Activated CD4-positive, alpha-beta T cell treated with anti-CD3 and anti-CD28 coated beads, Interleukin-2, amount 50 U/mL, for 1 hour (primary cell): Measurements from ENCODE around the gene AADACL2.
"Not testable (repeated sequence)": the region's sequence is repeated elsewhere in the genome, so short reads cannot be mapped to it uniquely, and the experiment has no call there.

Source experiments
- DNase-seq: peaks from one replicate; pipeline ENCODE4 v3.0.0-alpha.2; 2020

AADACL2 gene

DNA sequence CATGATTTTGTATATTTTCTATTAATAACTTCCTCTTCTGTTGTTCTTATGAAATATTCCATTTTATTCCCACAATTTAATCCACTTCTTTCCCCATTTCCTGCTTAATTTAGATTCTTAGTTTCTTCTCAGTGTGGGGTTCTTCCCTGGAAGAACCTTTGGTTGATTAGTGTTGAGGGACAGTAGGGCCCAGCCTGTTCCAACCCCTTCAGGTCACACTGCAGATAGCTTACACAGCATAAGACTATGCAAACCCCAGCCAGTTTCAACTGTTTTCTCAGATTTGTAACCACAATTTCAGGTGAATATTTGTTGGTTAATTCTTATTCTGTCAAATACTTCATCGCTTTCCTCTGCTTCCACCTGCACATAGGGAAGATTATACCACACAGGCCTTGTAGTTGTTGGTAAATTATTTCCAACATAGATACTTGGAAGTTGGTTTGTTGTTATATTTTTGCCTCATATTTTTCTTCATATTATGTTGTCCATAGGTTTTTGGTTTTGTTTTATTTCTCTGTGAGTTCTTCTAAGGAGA lies 34.7 kb downstream of the AADACL2 start:
- DNase-seq, result no peak

DNA sequence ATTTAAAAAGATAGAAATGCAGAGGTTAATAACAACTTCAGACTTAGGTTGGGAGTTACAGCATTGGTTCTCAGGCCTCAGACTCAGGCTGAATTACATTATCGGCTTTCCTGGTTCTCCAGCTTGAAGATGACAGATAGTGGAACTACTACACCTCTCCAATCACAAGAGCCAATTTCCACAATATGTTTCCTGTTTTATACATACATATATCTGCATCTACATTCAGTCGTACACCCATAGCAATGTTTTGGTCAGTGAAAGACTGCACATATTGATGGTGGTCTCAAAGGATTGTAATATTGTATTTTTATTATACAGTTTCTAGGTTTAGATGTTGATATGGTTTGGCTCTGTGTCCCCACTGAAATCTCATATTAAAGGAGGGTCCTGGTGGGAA lies 35.4 kb downstream of the AADACL2 start:
- DNase-seq, result no peak

DNA sequence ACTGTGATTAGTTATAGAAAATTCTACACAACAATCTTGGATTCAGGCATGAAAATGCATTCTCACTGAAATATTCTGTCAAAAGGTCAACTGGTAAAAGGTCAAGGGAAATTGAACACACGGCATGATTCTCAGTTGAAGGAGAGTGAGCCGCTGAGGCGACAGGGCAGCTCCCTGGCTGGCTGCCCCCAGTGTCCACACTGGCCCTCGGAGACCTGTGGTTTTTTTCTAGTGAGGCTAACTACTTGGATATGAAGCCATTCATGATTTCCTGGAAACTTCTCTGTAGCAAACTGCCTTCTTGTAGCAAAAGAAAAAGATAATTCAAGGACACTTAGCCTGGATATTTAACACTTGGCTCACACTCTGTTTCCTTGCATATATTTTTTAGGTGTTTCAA lies 37.2 kb downstream of the AADACL2 start:
- DNase-seq, result no peak

DNA sequence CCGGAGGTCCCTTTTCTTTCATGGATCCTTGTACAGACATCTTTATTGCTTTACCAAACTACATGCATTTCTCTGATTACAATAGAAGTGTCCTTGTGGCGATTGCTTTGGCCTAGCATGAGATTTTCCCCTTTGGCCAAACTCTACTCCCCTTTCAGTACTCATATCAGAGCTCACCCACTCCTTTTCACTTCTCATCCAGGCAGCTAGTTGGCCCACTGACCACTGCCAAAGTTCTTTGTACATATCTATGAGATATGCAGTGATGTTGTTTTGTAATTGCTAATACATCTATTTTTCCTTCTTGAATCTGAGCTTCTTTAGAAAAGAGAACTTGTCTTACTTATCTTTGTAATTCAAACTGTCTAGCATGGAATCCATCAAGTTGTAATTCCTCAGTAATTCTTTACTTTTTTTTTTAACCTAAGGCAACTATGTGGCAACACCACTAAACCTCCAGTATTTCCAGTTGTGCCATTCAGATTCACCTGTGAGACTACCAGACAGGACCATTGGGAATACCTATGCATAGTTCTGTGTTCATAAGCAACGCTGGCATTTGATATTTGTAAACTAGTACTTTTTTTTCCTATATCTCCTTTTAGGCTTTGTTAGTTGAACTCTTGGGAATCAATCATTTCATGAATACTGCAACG lies 39.2 kb downstream of the AADACL2 start:
- no peak for DNase-seq

DNA sequence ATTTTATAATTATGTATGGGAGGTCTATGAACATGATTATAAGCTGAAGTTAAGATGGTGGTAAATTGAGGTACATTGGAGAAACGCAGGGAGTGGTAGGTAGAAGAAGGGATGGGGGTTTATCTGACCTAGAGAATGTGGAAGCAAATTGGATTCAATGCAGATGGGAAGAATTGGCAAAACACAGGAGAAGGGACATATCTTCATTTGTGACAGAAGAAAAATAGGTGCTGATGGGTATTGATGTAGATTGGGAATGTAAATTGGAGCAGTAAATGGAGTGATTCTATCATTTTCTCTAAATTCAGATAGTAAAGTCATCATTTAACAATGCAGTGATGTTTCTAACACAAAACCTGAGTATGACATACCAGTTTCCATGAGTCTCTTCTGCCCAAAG lies 40.5 kb downstream of the AADACL2 start:
- no peak for DNase-seq

DNA sequence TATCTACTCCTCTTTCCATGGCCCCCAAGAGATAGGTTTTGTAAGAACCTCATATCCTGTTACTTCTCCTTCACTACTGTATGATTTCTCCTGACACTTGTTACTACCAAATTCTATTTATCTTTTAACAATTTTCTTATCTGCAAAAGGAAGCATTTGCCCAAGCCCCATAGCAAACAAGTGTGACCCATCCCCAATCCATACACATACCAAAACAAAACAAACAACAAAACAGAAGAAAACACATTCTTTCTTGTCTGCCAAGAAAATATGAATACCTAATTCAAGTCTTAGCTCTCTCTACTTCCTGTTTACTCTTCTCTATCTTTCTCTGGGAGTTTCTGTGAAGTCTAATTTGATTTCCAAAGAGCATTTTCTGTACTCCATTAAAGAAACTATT lies 41.2 kb downstream of the AADACL2 start:
- DNase-seq, result no peak

DNA sequence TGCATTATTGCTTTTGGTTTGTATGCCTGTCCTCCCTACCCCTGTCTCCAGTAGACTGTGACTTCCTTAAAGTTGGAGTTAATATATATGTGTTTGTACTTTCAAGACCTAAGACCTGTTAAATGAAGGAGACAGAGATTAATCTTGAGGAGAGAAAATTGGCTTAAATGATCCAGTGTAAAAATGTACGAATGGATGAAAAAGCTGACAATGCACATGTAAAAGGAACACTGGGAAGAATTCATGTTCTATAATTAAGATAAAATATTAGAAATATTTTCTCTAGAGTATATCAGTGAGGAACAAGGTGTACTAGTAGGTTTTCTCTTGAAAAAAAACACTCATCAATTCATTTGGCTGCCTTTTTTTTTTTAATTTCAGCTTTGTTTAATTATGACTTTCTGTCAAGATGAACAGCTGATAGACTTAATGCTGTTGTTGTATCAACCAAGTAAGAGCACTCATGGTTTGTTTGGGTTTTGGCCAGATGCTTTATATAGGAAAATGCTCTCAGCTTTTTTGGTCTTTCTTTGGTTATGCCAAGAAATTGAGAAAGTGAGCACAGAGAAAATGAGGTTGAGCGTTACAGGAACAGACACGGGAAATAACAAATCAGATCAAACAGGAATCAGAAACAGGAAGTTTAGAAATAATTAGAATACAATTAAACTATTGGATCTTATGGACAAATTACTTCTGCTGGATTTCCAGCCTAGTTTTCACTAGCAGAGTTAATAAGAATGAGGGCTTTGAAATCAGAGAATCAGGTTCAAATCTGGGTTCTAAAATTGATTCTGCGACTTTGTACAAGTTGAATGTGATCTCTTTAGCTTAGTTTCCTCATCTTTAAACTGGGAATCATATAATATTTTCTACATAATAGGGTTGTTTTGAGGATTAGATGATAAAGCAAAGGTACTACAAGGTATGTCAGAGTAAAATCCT lies 41.9 kb downstream of the AADACL2 start:
- no peak for DNase-seq

DNA sequence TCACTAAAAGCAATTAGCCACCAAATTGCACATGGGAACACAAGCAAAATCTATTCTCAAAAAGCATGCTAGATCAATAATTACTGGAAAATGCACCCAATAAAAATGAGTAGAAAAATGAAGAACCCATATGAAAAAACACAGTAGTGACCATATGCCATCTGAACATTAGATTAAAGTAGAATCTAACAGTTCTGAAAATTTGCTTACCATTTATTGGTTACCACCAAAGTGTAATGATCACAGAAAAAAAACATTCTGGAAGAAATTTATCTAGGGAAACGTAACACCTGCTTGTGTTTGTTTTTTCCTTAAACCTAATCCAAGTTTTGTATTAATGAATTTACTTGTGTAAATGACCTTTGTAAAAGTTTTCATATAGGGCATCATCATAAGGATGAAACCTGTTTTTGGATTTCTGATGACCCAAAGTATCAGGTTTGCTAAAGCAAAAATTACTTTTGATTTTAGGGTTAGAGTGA lies 42.6 kb downstream of the AADACL2 start:
- DNase-seq, result no peak

DNA sequence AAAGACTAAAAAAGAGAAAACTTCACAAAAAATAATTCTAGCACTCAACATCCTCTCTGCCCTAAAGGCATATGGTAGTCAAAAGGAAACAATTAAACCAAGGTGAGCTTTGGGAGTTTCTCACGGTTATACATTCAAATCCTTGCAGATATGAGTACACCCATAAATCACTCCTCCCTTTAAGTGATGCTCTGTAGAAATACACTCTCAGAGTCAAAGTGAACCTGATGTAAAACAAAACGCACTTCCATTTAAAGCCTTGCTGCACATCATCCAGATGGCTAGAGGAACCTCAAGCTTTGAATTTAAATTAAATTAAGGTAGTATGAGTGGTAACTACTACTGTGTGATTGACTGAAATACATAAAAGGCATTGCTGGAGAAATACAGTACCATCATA lies 44.2 kb downstream of the AADACL2 start:
- no peak for DNase-seq

DNA sequence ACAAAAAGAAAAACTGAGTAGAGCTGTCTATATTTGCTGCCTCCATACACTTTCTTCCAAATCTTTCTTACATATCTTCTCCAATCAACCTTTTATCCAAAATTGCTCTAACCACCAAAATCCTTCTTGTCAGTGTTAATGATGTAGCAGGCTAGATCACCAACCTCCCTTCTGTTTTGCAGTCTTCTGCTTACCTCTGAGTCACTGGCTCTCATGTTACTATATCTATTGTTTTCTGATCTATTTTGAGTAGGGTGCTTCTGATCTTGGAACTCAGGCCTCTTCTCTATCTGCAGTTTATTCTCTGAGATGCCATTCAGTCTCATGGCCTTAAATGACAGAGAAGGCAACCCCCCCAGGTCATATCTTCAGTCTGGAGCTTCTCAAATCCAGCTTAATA lies 53.9 kb downstream of the AADACL2 start:
- DNase-seq, result no peak

DNA sequence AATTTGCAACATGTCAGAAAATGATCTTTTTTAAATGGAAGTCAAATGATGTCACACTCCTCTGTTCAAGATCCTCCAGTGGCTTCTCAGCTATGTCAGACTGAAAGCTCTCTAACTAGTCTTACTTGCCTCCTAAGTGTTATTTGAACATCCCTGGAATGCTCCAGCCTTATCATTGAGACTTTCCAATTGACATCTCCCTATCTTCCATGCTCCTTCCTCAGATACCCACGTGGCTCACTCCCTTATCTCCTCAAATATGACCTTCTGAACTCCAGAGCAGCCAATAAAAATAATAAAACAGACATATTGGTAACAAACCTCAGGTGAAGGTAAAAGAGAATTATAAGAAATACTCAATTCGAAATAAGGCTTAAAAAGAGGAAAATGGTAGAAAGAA lies 54.7 kb downstream of the AADACL2 start:
- no peak for DNase-seq

DNA sequence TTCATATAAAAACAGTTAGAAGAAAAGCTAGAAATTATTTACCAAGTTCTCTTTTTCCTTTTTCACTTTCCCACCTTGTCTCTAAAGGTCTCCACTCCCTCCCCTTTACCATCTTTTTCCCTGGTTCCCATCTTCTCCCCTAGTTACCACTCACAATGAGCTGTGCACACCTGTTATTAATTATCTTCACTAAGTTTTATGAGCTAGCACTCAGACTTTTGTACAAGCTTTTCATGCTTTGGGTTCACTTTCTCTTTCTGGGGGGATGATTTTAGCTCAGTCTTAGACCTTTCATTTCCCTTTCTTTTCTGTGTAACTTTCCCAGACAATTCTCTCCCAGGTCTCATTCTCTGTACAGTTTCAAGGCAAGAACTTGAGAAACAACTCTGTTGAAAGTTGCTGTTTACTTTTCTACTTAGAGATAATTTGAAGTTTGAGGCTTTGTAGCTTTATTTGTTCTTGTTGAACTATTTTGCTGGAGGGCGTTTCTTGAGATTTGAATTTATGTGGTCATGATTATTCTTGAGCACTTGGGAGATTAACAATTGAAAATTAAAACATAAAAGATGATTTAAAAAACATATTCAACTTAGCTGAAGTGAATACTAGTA lies 56.2 kb downstream of the AADACL2 start:
- DNase-seq, result no peak

DNA sequence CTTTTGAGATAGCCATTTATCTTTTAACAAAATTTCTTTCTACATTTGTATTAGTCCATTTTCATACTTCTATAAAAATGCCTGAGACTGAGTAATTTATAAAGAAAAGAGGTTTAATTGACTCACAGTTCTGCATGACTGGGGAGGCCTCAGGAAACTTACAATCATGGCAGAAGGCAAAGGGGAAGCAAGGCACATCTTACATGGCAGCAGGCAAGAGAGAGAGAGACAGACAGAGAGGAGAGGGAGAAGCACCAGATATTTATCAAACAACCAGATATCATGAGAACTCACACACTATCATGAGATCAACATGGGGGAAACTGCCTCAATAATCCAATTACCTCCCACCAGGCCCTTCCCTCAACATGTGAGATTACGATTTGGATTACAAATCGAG lies 57.0 kb downstream of the AADACL2 start:
- DNase-seq, result not testable (repeated sequence)

DNA sequence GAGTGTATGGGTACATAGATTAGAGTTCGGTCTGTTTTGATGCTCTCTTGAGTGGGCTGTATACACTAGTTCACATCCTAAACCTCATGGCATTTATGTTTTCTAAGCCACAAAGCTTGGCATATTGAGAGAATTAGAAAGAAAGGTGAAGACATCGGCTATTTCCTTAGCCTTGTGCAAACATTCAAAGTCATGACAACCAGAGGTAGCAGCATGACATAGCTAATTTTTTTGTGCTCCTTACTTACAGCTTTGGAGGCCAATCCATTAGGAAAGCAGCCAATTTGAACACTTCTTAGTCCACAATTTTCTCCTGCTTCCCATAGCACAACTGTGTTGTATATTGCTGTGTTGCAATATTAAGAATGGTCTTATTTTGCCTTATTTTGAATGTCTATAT lies 58.7 kb downstream of the AADACL2 start:
- DNase-seq, result no peak

DNA sequence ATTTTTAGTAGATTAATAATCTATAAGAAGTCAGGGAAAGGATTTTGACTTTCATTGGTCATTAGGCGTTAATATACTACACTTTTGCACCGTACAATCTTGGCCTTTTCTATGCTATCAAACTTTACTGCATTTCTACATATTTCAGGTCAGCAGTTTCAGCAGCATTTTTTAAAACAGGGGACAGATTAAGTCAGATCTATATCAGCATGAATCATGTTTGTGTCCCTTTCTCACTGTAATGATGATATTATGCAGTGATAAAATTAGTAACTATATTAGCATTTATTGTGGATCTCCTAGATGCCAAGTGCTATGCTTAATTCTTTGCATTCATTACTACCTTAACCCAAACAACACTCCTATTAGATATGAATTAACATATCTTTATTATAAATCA lies 59.9 kb downstream of the AADACL2 start:
- no peak for DNase-seq

DNA sequence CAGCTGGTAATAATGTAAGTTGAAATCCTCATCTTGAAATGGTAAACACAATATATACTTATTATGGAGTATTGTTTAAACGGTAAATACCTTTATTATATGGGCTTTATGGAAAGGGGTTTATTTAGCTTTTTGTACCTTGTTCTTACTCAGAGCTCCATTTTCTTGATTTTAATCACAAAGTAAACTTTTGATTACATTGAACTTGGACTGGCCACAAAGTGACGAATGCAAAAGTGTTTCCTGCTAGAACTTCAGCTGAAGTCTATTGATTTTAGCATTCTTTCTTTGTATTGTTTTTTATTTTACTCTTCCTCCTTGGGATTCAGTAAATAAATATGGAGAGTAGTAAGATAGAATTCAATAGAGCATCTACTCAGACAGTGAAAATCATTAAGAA lies 60.4 kb downstream of the AADACL2 start:
- no peak for DNase-seq

DNA sequence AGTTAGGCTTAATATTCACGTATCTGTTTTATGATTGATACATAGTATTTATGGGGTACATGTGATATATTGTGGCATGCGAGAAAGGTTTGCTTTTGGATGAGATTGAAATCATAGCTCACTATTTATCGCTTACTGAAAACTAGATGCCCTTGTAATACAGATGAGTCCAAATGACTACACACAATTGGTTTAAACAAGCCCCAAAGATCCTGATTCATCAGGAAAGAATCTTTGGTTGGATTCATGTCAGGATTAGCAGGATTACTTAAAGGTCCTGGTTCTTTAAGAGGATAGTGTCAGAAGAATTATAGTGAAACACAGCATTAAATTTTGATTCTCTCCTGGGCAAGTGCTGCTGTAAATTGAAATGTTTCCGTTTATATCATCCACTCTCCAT lies 61.5 kb downstream of the AADACL2 start:
- DNase-seq, result no peak

DNA sequence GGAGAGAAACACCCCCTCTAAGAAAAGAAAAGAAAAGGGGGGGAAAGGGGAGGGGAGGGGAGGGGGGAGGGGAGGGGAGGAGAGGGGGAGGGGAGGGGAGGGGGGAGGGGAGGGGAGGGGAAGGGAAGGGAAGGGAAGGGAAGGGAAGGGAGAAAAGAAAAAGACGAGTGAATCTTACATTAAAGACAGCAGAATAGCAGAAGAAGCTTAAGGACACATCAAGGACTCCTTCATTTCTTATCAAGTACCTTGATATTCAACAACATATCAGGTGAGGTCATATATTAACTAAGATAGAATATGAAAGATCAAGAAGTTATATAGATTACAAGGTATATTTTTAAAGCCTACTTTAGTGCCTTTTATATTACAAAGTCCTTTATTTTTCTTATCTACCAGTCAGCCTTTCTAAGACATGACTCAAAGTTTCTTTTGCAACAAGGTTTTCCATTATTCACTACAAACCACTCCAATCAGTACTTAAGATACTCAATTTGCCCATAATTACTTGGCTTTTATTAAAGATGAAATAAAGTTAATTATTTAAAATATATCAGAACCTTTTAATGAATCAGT lies 62.5 kb downstream of the AADACL2 start:
- DNase-seq, result no peak

DNA sequence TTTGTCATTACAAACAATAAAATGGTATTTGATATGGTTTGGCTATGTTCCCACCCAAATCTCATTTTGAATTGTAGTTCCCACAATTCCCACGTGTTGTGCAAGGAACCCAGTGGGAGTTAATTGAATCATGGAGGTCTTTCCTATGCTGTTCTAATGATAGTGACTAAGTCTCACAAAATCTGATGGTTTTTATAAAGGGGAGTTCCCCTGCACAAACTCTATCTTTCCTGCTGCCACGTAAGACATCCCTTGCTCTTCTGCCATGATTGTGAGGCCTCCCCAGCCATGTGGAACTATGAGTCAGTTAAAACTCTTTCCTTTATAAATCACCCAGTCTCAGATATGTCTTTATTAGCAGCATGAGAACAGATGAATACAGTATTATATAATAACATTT lies 64.7 kb downstream of the AADACL2 start:
- no peak for DNase-seq

DNA sequence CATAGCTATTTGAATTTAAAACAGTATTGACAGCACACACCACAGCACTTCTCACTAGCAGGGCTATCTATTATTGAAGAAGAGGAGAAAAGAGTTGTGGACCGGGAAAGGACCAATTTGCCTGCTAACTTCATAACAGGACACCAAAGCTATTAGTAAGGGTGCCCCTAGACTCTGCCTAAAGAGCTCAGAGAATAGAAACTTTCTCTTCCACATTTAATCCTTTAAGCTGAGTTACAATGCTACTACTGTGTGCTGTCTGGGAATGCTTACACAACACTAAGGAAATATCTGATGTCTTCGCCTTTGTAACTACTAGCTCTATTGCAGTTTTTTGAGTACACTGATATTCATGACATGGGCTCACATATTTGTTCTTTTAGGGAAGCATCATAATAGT lies 66.7 kb downstream of the AADACL2 start:
- DNase-seq, result no peak

DNA sequence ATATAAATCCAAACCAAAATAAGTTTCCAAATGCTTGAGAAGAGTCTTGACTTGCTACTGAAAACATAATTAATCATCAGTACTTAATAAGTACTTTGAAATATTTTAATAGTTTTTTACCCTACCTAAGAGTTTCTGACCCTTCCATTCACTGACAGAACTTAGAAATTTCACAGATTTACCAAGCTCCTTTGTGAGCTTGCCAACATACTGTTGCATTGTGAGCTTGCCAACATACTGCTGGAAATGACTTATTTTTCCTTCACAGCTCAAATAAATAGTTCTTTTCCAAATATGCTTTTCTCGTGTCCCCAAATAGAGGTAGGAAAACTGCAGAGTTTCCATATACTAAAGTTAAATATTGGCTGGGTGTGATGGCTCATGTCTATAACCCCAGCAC lies 70.5 kb downstream of the AADACL2 start:
- no peak for DNase-seq

DNA sequence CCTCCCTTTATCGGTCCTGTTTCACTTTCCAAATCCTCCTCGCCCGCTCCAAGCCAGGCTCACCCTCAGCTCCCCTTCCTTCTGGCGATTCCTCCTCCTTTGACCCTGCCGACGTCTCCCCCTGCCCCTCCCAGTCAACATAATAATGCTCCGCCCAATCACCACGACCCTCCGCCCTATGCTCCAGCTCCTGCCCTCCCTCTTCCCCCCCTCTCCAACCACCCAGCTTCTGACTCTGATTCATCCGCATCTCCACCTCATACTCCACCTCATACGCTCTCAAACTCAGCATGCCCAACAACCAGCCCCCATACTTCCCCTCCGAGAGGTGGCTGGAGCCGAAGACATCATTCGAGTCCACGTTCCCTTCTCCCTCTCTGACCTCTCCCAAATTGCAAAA lies 73.1 kb downstream of the AADACL2 start:
- no peak for DNase-seq
